Liver (tissue), 9 donors: Measurements from ENCODE around the gene TGFBR3. TPM values are rescaled to one million over a fixed set of nuclear protein-coding genes. Genes with fewer than 3 reads are reported as not detected.

Experiments used
- DNase-seq: peaks from one replicate; pipeline ENCODE4 v3.0.0-alpha.2; 2017; ENCODE audit warnings: low spot score
- H3K27ac ChIP-seq, 2 donors: one replicate each; pipeline ENCODE4 v1.7.0; 2013; ENCODE audit warnings: inconsistent platforms in 2 of 2, low read length in 2 of 2, control low read depth in 1 of 2, low read depth in 1 of 2, mild to moderate bottlenecking in 1 of 2
- H3K27me3 ChIP-seq, 4 donors: one replicate each; pipeline versions ENCODE4 v1.6.1 to v1.7.0; 2013; ENCODE audit warnings: low read length in 3 of 4, inconsistent platforms in 1 of 4, mild to moderate bottlenecking in 1 of 4, moderate library complexity in 1 of 4; ENCODE audit not compliant: control insufficient read depth in 4 of 4, insufficient read depth in 4 of 4
- H3K36me3 ChIP-seq, 4 donors: one replicate each; pipeline versions ENCODE4 v1.6.1 to v1.7.0; 2013; ENCODE audit warnings: low read length in 3 of 4, mild to moderate bottlenecking in 3 of 4, low read depth in 1 of 4, moderate library complexity in 1 of 4; ENCODE audit not compliant: control insufficient read depth in 4 of 4, insufficient read depth in 3 of 4
- H3K4me1 ChIP-seq, 4 donors: one replicate each; pipeline versions ENCODE4 v1.6.1 to v1.7.0; 2013; ENCODE audit warnings: low read length in 3 of 4, mild to moderate bottlenecking in 3 of 4, moderate library complexity in 1 of 4; ENCODE audit not compliant: control insufficient read depth in 4 of 4, insufficient read depth in 4 of 4
- H3K4me3 ChIP-seq, 3 donors: one replicate each; pipeline versions ENCODE4 v1.6.1 to v1.7.0; 2013; ENCODE audit warnings: low read length in 3 of 3, control low read depth in 1 of 3, low read depth in 1 of 3, mild to moderate bottlenecking in 1 of 3
- H3K9ac ChIP-seq, 2 donors: one replicate each; pipeline ENCODE4 v1.7.0; 2013; ENCODE audit warnings: low read length in 2 of 2, mild to moderate bottlenecking in 2 of 2, moderate library complexity in 2 of 2, control low read depth in 1 of 2, low read depth in 1 of 2
- H3K9me3 ChIP-seq, 4 donors: one replicate each; pipeline versions ENCODE4 v1.6.1 to v1.7.0; 2013; ENCODE audit warnings: low read length in 3 of 4; ENCODE audit not compliant: control insufficient read depth in 4 of 4
- ATF3 ChIP-seq: IDR thresholded peaks from 2 replicates; pipeline ENCODE4 v1.6.1; 2016; ENCODE audit warnings: antibody characterized with exemption
- CTCF ChIP-seq: fragments of 150-350 bp; IDR thresholded peaks from 2 replicates; pipeline ENCODE4 v1.5.1; 2017; ENCODE audit warnings: improper control_type of control experiment, low read depth, low read length; ENCODE audit not compliant: missing input control
- EGR1 ChIP-seq, 2 donors: IDR thresholded peaks; 2 replicates each; pipeline ENCODE4 v1.6.1; 2016 to 2018; ENCODE audit warnings: antibody characterized with exemption in 2 of 2, low read depth in 2 of 2
- FOXA1 ChIP-seq: IDR thresholded peaks from 2 replicates; pipeline ENCODE4 v1.6.1; 2016; ENCODE audit warnings: antibody characterized with exemption
- FOXA2 ChIP-seq: IDR thresholded peaks from 2 replicates; pipeline ENCODE4 v1.6.1; 2016; ENCODE audit warnings: antibody characterized with exemption
- GABPA ChIP-seq, 2 donors: IDR thresholded peaks in 1 of 2; conservative IDR thresholded peaks in 1 of 2; 2 replicates each; pipeline ENCODE4 v1.6.1; 2016; ENCODE audit warnings: antibody characterized with exemption in 2 of 2, mild to moderate bottlenecking in 1 of 2, moderate library complexity in 1 of 2
- HNF4G ChIP-seq: IDR thresholded peaks from 2 replicates; pipeline ENCODE4 v1.6.1; 2016; ENCODE audit warnings: antibody characterized with exemption
- JUND ChIP-seq, 2 donors: IDR thresholded peaks; 2 replicates each; pipeline ENCODE4 v1.6.1; 2016; ENCODE audit warnings: antibody characterized with exemption in 2 of 2
- MAX ChIP-seq: IDR thresholded peaks from 2 replicates; pipeline ENCODE4 v1.6.1; 2016; ENCODE audit warnings: antibody characterized with exemption
- NR2F2 ChIP-seq: IDR thresholded peaks from 2 replicates; pipeline ENCODE4 v1.6.1; 2016; ENCODE audit warnings: antibody characterized with exemption
- RAD21 ChIP-seq, 2 donors: IDR thresholded peaks; 2 replicates each; pipeline ENCODE4 v1.6.1; 2016; ENCODE audit warnings: antibody characterized with exemption in 2 of 2, mild to moderate bottlenecking in 2 of 2
- RXRA ChIP-seq, 2 donors: IDR thresholded peaks; 2 replicates each; pipeline ENCODE4 v1.6.1; 2017 to 2018; ENCODE audit warnings: antibody characterized with exemption in 2 of 2, mild to moderate bottlenecking in 1 of 2
- SP1 ChIP-seq: IDR thresholded peaks from 2 replicates; pipeline ENCODE4 v1.6.1; 2018; ENCODE audit warnings: antibody characterized with exemption, mild to moderate bottlenecking
- TAF1 ChIP-seq: conservative IDR thresholded peaks from 2 replicates; pipeline ENCODE4 v1.6.1; 2016; ENCODE audit warnings: antibody characterized with exemption, mild to moderate bottlenecking
- YY1 ChIP-seq: IDR thresholded peaks from 2 replicates; pipeline ENCODE4 v1.6.1; 2016; ENCODE audit warnings: antibody characterized with exemption, mild to moderate bottlenecking
- ZBTB33 ChIP-seq: IDR thresholded peaks from 2 replicates; pipeline ENCODE4 v1.6.1; 2016; ENCODE audit warnings: antibody characterized with exemption
- WGBS: extraction: QIAGEN DNeasy Blood & Tissue Kit; methylation state at CpG from one replicate; pipeline ENCODE4 v1.1.7; 2013; 5-methylcytosine and 5-hydroxymethylcytosine counted together
- polyA plus RNA-seq, 2 donors: library from polyadenylated mRNA; stranded (reverse) in 1 of 2; unstranded in 1 of 2; fragments of 200-250 nt in 1 of 2; fragments of >200 nt in 1 of 2; fragmentation: Nextera tagmentation in 1 of 2; extraction: Ambion mirVana in 1 of 2; gene quantifications; one replicate each; pipeline versions ENCODE4 v1.2.1 to v1.2.3, GENCODE V29; 2013 to 2015
- total RNA-seq, 2 donors: library from RNA; depleted of rRNA; stranded (reverse); fragments of >200 nt; gene quantifications; one replicate each; pipeline ENCODE4 v1.2.3, GENCODE V29; 2014
- TF ChIP-seq, protein P1 (sequence below): IDR thresholded peaks from 2 replicates; pipeline ENCODE4 v1.6.1; 2016; ENCODE audit warnings: antibody characterized with exemption, mild to moderate bottlenecking
- donor health status: healthy.
- donor health status: healthy.
- donor health status: healthy.
- donor health status: healthy.
- donor health status: healthy.

Gene TGFBR3
- total and polyA plus RNA-seq, 4 donors = 6.1 to 19.3 (median 9.9) TPM

DNA sequence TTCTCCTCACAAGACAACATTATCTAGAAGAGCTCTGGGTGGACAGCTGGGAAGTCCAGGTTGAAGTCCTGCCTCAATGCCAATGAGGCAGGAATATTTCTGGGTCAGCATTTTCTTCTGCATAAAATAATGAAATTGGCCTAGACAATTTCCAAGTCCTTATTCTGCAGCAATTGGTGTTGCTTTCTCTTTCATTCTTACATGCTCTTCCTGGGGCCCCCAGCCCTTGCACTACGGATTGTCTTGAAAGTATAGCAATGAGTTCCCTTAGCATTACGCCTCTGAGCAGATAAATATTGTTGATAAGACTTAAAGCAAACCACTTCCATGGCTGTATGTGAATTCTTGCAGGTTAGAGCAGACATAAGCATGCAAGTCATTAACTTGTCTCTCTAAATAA is 188.5 kb downstream of the TGFBR3 start:
- H3K27ac ChIP-seq = no peak overlapping the region
- WGBS = 64% methylated on average over 2 of the region's 2 CpGs
- H3K4me3 ChIP-seq = no peak overlapping the region
- H3K36me3 ChIP-seq = peaks cover 3 to 11% (median 9%) of the 10 kb centered on the region in 4 donors
- no peaks in the 10 kb centered on the region for H3K27me3 ChIP-seq
- TF ChIP-seq ZBTB33 (no peak), FOXA1 (no peak), GABPA (IDR thresholded peaks at IDR 0.05 in 1 of 2, conservative IDR thresholded peaks at IDR 0.05 in 1 of 2) (no peak), SP1 (no peak), TAF1 (no peak), RAD21 (IDR thresholded peaks at IDR 0.05) (no peak), RXRA (IDR thresholded peaks at IDR 0.05) (no peak)
- TF ChIP-seq, protein P1, sequence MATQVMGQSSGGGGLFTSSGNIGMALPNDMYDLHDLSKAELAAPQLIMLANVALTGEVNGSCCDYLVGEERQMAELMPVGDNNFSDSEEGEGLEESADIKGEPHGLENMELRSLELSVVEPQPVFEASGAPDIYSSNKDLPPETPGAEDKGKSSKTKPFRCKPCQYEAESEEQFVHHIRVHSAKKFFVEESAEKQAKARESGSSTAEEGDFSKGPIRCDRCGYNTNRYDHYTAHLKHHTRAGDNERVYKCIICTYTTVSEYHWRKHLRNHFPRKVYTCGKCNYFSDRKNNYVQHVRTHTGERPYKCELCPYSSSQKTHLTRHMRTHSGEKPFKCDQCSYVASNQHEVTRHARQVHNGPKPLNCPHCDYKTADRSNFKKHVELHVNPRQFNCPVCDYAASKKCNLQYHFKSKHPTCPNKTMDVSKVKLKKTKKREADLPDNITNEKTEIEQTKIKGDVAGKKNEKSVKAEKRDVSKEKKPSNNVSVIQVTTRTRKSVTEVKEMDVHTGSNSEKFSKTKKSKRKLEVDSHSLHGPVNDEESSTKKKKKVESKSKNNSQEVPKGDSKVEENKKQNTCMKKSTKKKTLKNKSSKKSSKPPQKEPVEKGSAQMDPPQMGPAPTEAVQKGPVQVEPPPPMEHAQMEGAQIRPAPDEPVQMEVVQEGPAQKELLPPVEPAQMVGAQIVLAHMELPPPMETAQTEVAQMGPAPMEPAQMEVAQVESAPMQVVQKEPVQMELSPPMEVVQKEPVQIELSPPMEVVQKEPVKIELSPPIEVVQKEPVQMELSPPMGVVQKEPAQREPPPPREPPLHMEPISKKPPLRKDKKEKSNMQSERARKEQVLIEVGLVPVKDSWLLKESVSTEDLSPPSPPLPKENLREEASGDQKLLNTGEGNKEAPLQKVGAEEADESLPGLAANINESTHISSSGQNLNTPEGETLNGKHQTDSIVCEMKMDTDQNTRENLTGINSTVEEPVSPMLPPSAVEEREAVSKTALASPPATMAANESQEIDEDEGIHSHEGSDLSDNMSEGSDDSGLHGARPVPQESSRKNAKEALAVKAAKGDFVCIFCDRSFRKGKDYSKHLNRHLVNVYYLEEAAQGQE = no peak
- no peak for DNase-seq
- H3K9ac ChIP-seq = no peak overlapping the region
- H3K9me3 ChIP-seq = no peaks in the 10 kb centered on the region
- H3K4me1 ChIP-seq = peaks cover 0 to 5% (median 1%) of the 10 kb centered on the region in 4 donors

- no peak for DNase-seq
- WGBS = 84% methylated on average over 2 of the region's 2 CpGs
- Histone ChIP-seq H3K27ac (no peak overlapping the region), H3K9me3 (no peaks in the 10 kb centered on the region), H3K4me3 (no peak overlapping the region), H3K27me3 (no peaks in the 10 kb centered on the region), H3K9ac (no peak overlapping the region), H3K36me3 (peaks cover 3 to 12% (median 9%) of the 10 kb centered on the region in 4 donors), H3K4me1 (peaks cover 0 to 5% (median 1%) of the 10 kb centered on the region in 4 donors)
- no peak for TF ChIP-seq CTCF
- no peak for TF ChIP-seq MAX
- no peak for TF ChIP-seq EGR1 (IDR thresholded peaks at IDR 0.05; ENCODE audit: low read depth in 2 of 2)
- TF ChIP-seq YY1 = no peak
- TF ChIP-seq, protein P1 = no peak
- TF ChIP-seq FOXA2 = no peak
- TF ChIP-seq GABPA (IDR thresholded peaks at IDR 0.05 in 1 of 2, conservative IDR thresholded peaks at IDR 0.05 in 1 of 2) = no peak
- no peak for TF ChIP-seq FOXA1
- no peak for TF ChIP-seq HNF4G
- no peak for TF ChIP-seq NR2F2
- no peak for TF ChIP-seq RXRA (IDR thresholded peaks at IDR 0.05)
- TF ChIP-seq SP1 = no peak
- TF ChIP-seq JUND (IDR thresholded peaks at IDR 0.05) = no peak
- TF ChIP-seq RAD21 (IDR thresholded peaks at IDR 0.05) = no peak
- no peak for TF ChIP-seq ATF3
Measured at GRCh38 chr1:91696321-91696720, 189.6 kb downstream of the TGFBR3 start.
